Astrocyte of the spinal cord (primary cell): ENCODE results near the gene BAMBI.

ENCODE experiments used
- DNase-seq: peaks from one replicate; pipeline ENCODE4 v3.0.0; 2011; ENCODE audit warnings: low read depth, low spot score
- H3K4me3 ChIP-seq: 2 replicates; pipeline ENCODE4 v1.5.1; 2011; ENCODE audit warnings: low read depth, mild to moderate bottlenecking, low read length, moderate library complexity
- in situ Hi-C: cut with HindIII; loops from 2 replicates; pipeline ENCODE4 v1.10.0; 2017; ENCODE audit warnings: low sequenced_read_pairs
- TF ChIP-seq, protein P1 (sequence below): IDR thresholded peaks from 2 replicates; pipeline ENCODE4 v1.5.1; 2012; ENCODE audit warnings: low read depth, mild to moderate bottlenecking, low read length, inconsistent platforms

Gene BAMBI

DNA sequence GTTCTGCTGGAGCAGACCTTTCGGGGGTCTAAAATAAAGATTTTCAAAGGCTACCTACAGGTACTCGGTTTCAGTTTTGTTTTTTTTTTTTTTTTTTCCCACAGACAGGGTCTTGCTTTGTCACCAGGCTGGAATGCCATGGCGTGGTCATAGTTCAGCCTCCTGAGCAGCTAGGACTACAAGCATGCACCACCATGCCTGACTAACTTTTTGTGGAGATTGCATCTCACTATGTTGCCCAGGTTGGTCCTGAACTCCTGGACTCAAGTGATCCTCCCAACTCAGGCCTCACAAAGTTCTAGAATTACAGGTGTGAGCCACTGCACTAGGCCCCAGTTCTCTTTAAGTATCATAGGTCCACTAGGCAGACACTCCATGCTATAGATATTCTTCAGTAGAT lies 34.5 kb downstream of the BAMBI start:
- DNase-seq: no peak
- TF ChIP-seq, protein P1, sequence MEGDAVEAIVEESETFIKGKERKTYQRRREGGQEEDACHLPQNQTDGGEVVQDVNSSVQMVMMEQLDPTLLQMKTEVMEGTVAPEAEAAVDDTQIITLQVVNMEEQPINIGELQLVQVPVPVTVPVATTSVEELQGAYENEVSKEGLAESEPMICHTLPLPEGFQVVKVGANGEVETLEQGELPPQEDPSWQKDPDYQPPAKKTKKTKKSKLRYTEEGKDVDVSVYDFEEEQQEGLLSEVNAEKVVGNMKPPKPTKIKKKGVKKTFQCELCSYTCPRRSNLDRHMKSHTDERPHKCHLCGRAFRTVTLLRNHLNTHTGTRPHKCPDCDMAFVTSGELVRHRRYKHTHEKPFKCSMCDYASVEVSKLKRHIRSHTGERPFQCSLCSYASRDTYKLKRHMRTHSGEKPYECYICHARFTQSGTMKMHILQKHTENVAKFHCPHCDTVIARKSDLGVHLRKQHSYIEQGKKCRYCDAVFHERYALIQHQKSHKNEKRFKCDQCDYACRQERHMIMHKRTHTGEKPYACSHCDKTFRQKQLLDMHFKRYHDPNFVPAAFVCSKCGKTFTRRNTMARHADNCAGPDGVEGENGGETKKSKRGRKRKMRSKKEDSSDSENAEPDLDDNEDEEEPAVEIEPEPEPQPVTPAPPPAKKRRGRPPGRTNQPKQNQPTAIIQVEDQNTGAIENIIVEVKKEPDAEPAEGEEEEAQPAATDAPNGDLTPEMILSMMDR: no peak
- H3K4me3 ChIP-seq: no peak overlapping the region
- in situ Hi-C loops: no loop called here

DNA sequence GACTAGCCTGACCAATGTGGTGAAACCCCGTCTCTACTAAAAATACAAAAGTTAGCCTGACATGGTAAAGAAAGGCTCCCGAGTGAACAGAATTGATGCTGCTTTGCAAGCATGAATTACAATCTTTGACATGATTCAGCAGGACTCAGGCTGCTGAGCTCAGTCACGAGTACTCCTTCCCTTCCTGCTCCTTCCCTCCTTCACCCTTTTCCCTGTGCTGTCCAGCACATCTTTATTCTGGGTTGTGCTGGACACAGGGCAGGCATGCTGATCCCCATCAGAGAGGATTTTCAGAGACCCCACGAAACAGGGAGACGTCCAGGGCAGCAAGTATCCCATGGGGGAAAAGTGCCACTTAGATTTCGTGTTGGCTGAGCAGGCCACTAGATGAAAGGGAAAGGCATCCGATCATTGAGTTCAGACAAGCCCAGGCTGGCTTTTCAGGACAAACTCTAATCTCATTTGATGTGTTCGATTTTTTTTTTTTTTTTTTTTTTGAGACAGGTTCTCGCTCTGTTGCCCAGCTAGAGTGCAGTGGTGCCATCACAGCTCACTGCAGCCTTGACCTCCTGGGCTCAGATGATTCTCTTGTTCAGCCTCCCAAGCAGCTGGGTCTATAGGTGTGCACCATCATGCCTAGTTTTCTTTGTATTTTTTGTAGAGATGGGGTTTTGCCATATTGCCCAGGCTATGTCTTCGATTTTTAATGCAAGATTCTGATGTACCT lies 36.5 kb downstream of the BAMBI start:
- in situ Hi-C loops: no loop called here
- no peak for DNase-seq
- TF ChIP-seq, protein P1: no peak
- H3K4me3 ChIP-seq: no peak overlapping the region

DNA sequence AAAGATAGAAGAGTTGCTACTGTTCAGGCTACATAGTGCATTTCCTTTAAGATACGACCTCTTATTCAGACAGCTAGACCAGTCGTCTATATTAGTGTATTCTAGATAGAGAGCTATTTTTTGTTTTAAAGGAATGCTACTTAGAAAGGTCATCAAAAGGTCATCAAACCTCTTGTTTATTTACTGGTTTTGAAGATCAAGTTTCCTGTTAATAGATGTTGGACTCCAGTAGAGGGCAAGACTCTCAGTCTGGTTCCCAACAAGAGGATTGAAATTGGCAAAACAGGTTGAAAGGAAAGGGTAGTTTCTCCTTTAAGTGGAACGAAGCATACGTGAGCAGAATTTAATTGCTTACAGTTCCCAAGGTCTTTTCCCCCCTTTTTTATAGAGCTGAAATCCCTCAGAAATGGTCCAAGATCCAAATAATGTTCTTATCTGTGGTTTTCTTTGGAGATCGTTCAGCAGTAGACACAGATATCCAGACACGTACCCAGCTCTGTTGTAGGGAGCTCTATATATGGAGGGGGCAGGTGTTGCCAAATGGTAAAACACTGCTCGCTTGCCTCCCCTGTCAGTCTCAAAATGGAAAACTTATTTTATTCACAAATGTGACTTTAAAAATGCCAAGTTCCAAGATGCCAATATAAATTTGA lies 37.2 kb downstream of the BAMBI start:
- in situ Hi-C loops: no loop called here
- no peak for DNase-seq
- TF ChIP-seq, protein P1: no peak
- H3K4me3 ChIP-seq: no peak overlapping the region

DNA sequence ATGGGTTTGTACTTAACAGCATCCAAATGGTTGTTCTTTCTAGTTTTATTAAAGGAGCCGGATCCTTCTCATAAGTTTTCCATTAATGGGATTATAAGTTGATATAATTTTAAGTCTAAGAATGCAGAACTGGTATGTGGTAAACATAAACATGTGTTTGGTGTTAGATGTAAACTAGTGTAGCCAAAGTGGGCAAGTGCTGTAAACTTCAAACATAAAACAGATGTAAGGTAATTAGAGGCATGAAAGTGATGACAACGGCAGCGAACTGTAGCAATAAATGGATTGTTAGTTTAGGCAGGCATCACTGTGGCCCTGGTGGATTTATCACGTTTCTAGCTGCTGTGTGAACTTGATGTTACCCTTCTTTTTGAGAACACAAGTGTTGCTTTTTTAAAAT lies 37.9 kb downstream of the BAMBI start:
- DNase-seq: no peak
- in situ Hi-C loops: no loop called here

DNA sequence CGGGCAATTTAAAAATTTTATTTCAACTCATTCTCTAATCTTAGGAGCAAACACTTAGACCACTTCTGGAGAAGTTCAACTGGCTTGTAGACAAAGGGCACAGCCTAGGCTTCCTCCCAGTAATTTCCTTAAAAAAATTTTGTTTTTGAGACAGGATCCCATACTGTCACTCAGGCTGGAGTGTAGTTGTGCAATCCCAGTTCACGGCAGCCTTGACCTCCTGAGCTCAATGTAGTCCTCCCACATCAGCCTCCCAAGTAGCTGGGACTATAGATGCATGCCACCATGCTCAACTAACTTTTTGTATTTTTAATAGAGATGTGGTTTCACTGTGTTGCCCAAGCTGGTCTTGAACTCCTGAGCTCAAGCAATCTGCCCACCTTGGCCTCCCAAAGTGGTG lies 38.4 kb downstream of the BAMBI start:
- in situ Hi-C loops: no loop called here
- H3K4me3 ChIP-seq: no peak overlapping the region
- TF ChIP-seq, protein P1: no peak
- no peak for DNase-seq

More for the DNA sequence above, 37.9 kb downstream of the BAMBI start:
- H3K4me3 ChIP-seq: no peak overlapping the region
- TF ChIP-seq, protein P1: no peak

DNA sequence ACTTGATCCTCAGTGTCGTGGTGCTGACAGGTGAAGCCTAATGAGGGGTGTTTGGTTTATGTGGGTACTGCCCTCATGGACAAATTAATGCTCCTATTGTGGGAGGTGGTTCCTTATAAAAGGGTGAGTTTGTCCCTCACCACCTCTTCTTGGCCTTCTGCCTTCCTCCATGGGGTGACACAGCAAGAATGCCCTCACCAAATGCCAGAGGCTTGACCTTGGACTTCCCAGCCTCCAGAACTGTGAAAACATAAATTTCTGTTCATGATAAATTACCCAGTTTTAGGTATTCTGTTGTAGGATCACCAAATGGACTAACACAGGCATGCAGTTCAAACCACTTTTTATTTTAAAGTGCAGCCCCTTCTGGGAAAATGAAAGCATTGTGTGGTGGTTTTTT lies 39.4 kb downstream of the BAMBI start:
- no peak overlapping the region for H3K4me3 ChIP-seq
- in situ Hi-C loops: no loop called here
- no peak for DNase-seq
- TF ChIP-seq, protein P1: no peak
